AG10803 (cell line): ENCODE results near the gene PARD3B.

Source experiments
- DNase-seq: peaks from one replicate; pipeline ENCODE4 v3.0.0; 2010; ENCODE audit warnings: low read depth
- H3K4me3 ChIP-seq: 2 replicates; pipeline ENCODE4 v1.5.1; 2011; ENCODE audit warnings: mild to moderate bottlenecking, low read length, control low read depth
- CTCF ChIP-seq: conservative IDR thresholded peaks from 2 replicates; pipeline ENCODE4 v1.5.1; 2011; ENCODE audit warnings: mild to moderate bottlenecking, low read length, control low read depth, inconsistent platforms

Gene PARD3B

GRCh38 chr2:205531072-205531471, 985.8 kb downstream of the PARD3B start:
- no peak overlapping the region for H3K4me3 ChIP-seq
- TF ChIP-seq CTCF = no peak
- no peak for DNase-seq

GRCh38 chr2:205531489-205532148, 986.3 kb downstream of the PARD3B start:
- no peak overlapping the region for H3K4me3 ChIP-seq
- DNase-seq = no peak
- no peak for TF ChIP-seq CTCF

GRCh38 chr2:205535001-205535400, 989.7 kb downstream of the PARD3B start:
- no peak for DNase-seq
- TF ChIP-seq CTCF = no peak
- H3K4me3 ChIP-seq = no peak overlapping the region

- no peak for DNase-seq
- H3K4me3 ChIP-seq = no peak overlapping the region
- TF ChIP-seq CTCF = no peak; the same call in 1 of the 2 replicates
These were observed 994.3 kb downstream of the PARD3B start for GRCh38 chr2:205539603-205540002.

GRCh38 chr2:205540036-205540435, 994.8 kb downstream of the PARD3B start:
- no peak for TF ChIP-seq CTCF
- no peak for DNase-seq
- H3K4me3 ChIP-seq = no peak overlapping the region

- TF ChIP-seq CTCF = no peak
- DNase-seq = no peak
- H3K4me3 ChIP-seq = no peak overlapping the region
These were observed 998.1 kb downstream of the PARD3B start for GRCh38 chr2:205543262-205543843.

GRCh38 chr2:205543937-205544702, 998.8 kb downstream of the PARD3B start:
- no peak for TF ChIP-seq CTCF
- H3K4me3 ChIP-seq = no peak overlapping the region
- DNase-seq = peak; percentile 11
